ENCODE data around the gene REXO2. TPM values are rescaled to one million over a fixed set of nuclear protein-coding genes. Genes with fewer than 3 reads are reported as not detected.
A peak's percentile ranks its signal among the peaks of the same experiment; 100 is the strongest.

Gene REXO2
- 10 to 100 TPM; 46.6 to 55.5 TPM for total RNA-seq

DNA sequence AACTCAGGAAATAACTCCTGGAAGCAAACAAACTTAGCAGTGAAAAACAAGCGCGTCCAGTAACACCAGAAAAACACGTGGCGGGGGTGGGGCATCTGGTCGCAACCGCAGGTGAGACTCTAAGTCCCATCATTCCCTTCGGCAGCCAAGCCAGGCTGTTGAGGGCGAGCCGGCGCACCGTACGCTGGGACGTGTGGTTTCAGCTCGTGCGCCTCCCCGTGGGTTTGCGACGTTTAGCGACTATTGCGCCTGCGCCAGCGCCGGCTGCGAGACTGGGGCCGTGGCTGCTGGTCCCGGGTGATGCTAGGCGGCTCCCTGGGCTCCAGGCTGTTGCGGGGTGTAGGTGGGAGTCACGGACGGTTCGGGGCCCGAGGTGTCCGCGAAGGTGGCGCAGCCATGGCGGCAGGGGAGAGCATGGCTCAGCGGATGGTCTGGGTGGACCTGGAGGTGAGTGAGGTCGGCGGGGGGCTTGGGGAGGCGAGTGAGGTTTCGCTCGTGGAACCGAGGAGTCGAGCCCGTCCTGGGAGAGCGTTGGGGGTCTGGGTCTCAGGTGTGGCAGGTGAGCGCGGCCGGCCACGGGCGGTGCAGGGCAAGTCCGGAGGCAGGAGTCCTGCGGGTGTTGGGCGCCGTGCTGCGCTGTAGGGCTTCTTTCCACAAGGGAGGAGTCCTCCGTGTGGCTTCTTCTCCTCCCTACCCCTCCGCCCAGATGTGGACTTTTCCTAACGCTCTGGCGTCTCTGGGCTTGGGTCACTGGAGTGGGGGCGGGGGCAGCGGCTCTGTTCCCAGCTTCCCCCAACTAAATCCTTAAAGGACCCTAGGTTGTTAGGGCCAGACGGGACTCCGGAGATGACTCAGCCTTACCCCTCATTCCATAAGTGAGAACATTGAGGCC is at the start of gene REXO2:
Gene REXO2, plus strand, starts transcription at position 239 of the 892 bp plus-strand sequence. Its CDS starts 62 bp downstream, at position 301.
- intact Hi-C loops (cut with DNase I): loop anchor here (5.0 kb wide), 1 partner anchor 37 kb away; the partner anchor contains the start of genes C11orf71 and RBM7
- H3K27ac ChIP-seq: peak within 1 kb of the TSS; percentile 61
- H3K4me1 ChIP-seq: peaks cover 4% of the 10 kb centered on the region
- no peaks in the 10 kb centered on the region for H3K9me3 ChIP-seq
- TF ChIP-seq CTCF (IDR thresholded peaks at IDR 0.05): no peak
- no peaks in the 10 kb centered on the region for H3K36me3 ChIP-seq
- DNase-seq: peak; percentile 98
- H3K9ac ChIP-seq (ENCODE audit: low read depth in 2 of 2, low read length in 2 of 2): peak within 1 kb of the TSS; percentile 84 to 90
- H3K27me3 ChIP-seq: no peaks in the 10 kb centered on the region
- peak within 1 kb of the TSS; percentile 93 for H3K4me3 ChIP-seq

DNA sequence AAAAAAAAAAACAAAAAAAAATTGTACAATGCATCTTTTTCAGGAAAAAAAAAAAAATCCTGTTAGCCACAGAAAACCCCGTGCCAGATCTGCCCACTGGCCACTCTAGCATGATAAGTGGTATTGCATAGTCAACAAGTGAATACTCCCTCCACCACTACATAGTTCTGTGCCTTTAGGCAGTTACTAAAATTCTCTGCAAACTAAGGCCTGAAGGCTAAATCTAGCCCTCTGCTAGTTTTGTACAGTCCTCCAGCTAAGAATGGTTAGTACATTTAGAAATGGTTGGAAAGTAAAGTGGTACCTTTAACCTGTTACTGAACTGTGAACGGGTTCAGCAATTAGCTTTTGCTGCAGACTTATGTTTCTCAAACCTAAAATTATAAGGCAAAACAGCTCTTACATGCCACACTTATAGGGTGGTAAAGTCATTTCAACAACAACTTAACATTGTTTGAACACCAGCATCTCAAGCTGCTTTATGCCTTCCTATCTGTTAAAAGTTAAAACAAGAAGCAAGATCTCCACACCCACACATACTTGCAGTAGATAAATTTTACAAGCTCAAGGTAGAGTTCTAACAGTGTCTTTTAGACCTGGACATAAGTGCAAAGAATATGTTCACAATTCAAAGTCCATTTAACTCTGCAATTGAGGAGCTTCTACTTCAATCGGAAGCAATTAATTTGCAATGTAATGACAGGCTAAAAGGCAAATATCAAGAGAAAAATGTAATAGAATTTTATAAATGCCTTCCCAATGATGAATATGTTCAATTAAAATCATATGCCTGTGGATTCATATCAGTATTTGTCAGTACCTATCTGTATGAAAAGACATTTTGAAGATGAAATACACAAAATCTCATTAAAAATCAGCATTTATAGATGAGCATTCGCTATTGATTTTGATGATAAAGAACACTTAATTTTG is 46.3 kb upstream of the REXO2 start:
- H3K27ac ChIP-seq: no peak overlapping the region
- TF ChIP-seq CTCF (IDR thresholded peaks at IDR 0.05): no peak
- H3K36me3 ChIP-seq: no peaks in the 10 kb centered on the region
- intact Hi-C loops (cut with DNase I): no loop called here
- DNase-seq: no peak
- H3K9me3 ChIP-seq: no peaks in the 10 kb centered on the region
- no peak overlapping the region for H3K4me3 ChIP-seq
- no peaks in the 10 kb centered on the region for H3K27me3 ChIP-seq
- peaks cover 6% of the 10 kb centered on the region for H3K4me1 ChIP-seq
- no peak overlapping the region for H3K9ac ChIP-seq (ENCODE audit: low read depth in 2 of 2, low read length in 2 of 2)

DNA sequence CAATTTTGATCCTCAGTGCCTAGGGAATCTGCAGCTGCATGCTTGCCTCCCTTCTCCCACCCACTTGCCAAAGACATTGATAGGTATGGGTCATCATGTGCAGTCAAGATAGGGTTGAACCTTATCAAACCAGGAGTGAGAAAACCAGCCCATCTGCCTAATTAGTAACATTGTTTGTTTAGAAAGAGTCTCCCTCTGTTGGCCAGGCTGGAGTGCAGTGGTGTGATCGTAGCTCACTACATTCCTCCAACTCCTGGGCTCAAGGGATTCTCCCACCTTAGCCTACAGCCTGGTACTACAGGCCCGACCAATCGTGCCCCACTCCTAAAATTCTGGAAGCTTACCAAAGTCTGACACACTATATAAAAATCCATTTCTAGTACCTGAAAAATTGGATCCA is 43.5 kb upstream of the REXO2 start:
- intact Hi-C loops (cut with DNase I): no loop called here
- Histone ChIP-seq H3K4me3 (no peak overlapping the region), H3K27me3 (no peaks in the 10 kb centered on the region), H3K9ac (ENCODE audit: low read depth in 2 of 2, low read length in 2 of 2) (no peak overlapping the region), H3K36me3 (peaks cover 4% of the 10 kb centered on the region), H3K27ac (no peak overlapping the region), H3K4me1 (peaks cover 14% of the 10 kb centered on the region), H3K9me3 (no peaks in the 10 kb centered on the region)
- no peak for TF ChIP-seq CTCF (IDR thresholded peaks at IDR 0.05)
- peak; percentile 25 for DNase-seq

DNA sequence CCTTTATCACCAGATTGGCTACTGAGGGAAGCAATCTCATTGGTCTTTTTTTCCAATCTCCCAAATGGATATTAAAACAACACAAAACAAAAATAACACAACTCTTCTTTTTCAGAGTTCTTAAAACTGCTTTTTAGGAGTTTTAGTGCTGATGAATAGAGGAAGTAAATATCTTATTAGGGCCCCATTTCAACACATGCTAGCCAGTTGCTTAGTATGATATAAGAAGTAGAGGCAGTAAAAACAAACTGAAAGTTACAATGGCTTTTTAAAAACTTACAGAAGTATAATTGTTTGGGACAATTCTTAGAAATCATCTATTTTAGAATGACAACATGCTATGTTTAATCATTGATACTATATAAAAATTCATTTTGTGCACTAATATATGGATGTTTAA is 42.4 kb upstream of the REXO2 start:
- intact Hi-C loops (cut with DNase I): no loop called here
- no peak overlapping the region for H3K27ac ChIP-seq
- TF ChIP-seq CTCF (IDR thresholded peaks at IDR 0.05): no peak
- H3K27me3 ChIP-seq: no peaks in the 10 kb centered on the region
- peaks cover 4% of the 10 kb centered on the region for H3K36me3 ChIP-seq
- H3K9ac ChIP-seq (ENCODE audit: low read depth in 2 of 2, low read length in 2 of 2): no peak overlapping the region
- no peaks in the 10 kb centered on the region for H3K9me3 ChIP-seq
- DNase-seq: no peak
- H3K4me3 ChIP-seq: no peak overlapping the region
- H3K4me1 ChIP-seq: peaks cover 14% of the 10 kb centered on the region

- no peak overlapping the region for H3K9ac ChIP-seq (ENCODE audit: low read depth in 2 of 2, low read length in 2 of 2)
- TF ChIP-seq CTCF (IDR thresholded peaks at IDR 0.05): no peak
- H3K4me1 ChIP-seq: peaks cover 14% of the 10 kb centered on the region
- no peaks in the 10 kb centered on the region for H3K27me3 ChIP-seq
- H3K9me3 ChIP-seq: no peaks in the 10 kb centered on the region
- no peak for DNase-seq
- peaks cover 4% of the 10 kb centered on the region for H3K36me3 ChIP-seq
- H3K27ac ChIP-seq: no peak overlapping the region
- no peak overlapping the region for H3K4me3 ChIP-seq
- intact Hi-C loops (cut with DNase I): no loop called here
These were observed 41.8 kb upstream of the REXO2 start for GRCh38 chr11:114397349-114397982.

Data from colonic mucosa (tissue), 4 donors.